PC-3 (cell line): Measurements from ENCODE around the gene VEGFC. TPM values are rescaled to one million over a fixed set of nuclear protein-coding genes. Genes with fewer than 3 reads are reported as not detected.

Source experiments
- ATAC-seq: fragments of 200-7000 bp; cut with Tn5 transposase; 2 replicates; pipeline ENCODE4 v1.9.1; 2020; ENCODE audit warnings: mild to moderate bottlenecking, moderate library complexity
- BruUV-seq: library from RNA; stranded (reverse); fragments of 400-500 nt; replicated peaks from 2 replicates; lab custom pipeline; 2021; lab: Mats Ljungman, UMichigan
- CTCF ChIA-PET: fragments of 300-600 bp; sonication (Branson Sonifier 250); formaldehyde crosslinking; loops from one replicate; lab custom pipeline; 2022; ENCODE audit warnings: antibody characterized with exemption; lab: Charles Lee
- POLR2A ChIA-PET: fragments of 300-600 bp; sonication (Branson Sonifier 250); formaldehyde crosslinking; loops from one replicate; lab custom pipeline; 2022; ENCODE audit warnings: antibody characterized with exemption; ENCODE audit not compliant: unreplicated experiment; lab: Charles Lee
- DNase-seq: peaks from one replicate; pipeline ENCODE4 v3.0.0-alpha.2; 2015
- H2AFZ ChIP-seq: fragments of 300-600 bp; sonication (generic); 2 replicates; pipeline ENCODE4 v1.6.0; 2016; ENCODE audit warnings: antibody characterized with exemption, low read length
- H3F3A ChIP-seq: fragments of 300-600 bp; sonication (generic); one replicate; pipeline ENCODE4 v1.6.0; 2017; ENCODE audit warnings: antibody characterized with exemption, low read length, control low read depth, mild to moderate bottlenecking; ENCODE audit not compliant: unreplicated experiment
- H3K27ac ChIP-seq: fragments of 300-600 bp; sonication (generic); 2 replicates; pipeline ENCODE4 v1.5.1; 2016; ENCODE audit warnings: mild to moderate bottlenecking, low read length
- H3K27me3 ChIP-seq: fragments of 300-600 bp; sonication (generic); 2 replicates; pipeline ENCODE4 v1.6.1; 2016; ENCODE audit warnings: low read length, mixed read lengths
- H3K36me3 ChIP-seq: fragments of 300-600 bp; sonication (generic); 2 replicates; pipeline ENCODE4 v1.6.1; 2016; ENCODE audit warnings: low read depth, mixed run types, low read length, mixed read lengths
- H3K4me1 ChIP-seq: fragments of 300-600 bp; sonication (generic); 2 replicates; pipeline ENCODE4 v1.5.1; 2016; ENCODE audit warnings: low read length; ENCODE audit not compliant: insufficient read depth
- H3K4me2 ChIP-seq: fragments of 300-600 bp; sonication (generic); 2 replicates; pipeline ENCODE4 v1.6.0; 2016; ENCODE audit warnings: low read length
- H3K4me3 ChIP-seq: fragments of 300-600 bp; sonication (generic); 2 replicates; pipeline ENCODE4 v1.5.1; 2016; ENCODE audit warnings: mild to moderate bottlenecking, low read length, mixed read lengths
- H3K79me2 ChIP-seq: fragments of 300-600 bp; sonication (generic); 2 replicates; pipeline ENCODE4 v1.6.1; 2017; ENCODE audit warnings: low read length, mixed read lengths
- H3K9ac ChIP-seq: fragments of 300-600 bp; sonication (generic); 2 replicates; pipeline ENCODE4 v1.6.0; 2016; ENCODE audit warnings: mild to moderate bottlenecking, low read length
- H3K9me2 ChIP-seq: fragments of 300-600 bp; sonication (generic); replicated peaks from 2 replicates; pipeline ENCODE4 v1.6.1; 2016; ENCODE audit warnings: mixed run types, low read length, mixed read lengths
- H3K9me3 ChIP-seq: fragments of 300-600 bp; sonication (generic); 2 replicates; pipeline ENCODE4 v1.6.1; 2016; ENCODE audit warnings: low read length, mixed read lengths
- H4K20me1 ChIP-seq: fragments of 300-600 bp; sonication (generic); 2 replicates; pipeline ENCODE4 v1.6.1; 2016; ENCODE audit warnings: low read length, mixed read lengths
- CTCF ChIP-seq: fragments of 300-600 bp; sonication (generic); conservative IDR thresholded peaks from 2 replicates; pipeline ENCODE4 v1.5.1; 2017; ENCODE audit warnings: antibody characterized with exemption, low read depth, mild to moderate bottlenecking, low read length
- EZH2 ChIP-seq: fragments of 300-600 bp; sonication (generic); IDR thresholded peaks from one replicate; pipeline ENCODE4 v1.6.1; 2017; ENCODE audit warnings: antibody characterized with exemption, mild to moderate bottlenecking, low read length; ENCODE audit not compliant: unreplicated experiment
- EZH2phosphoT487 ChIP-seq: fragments of 300-600 bp; sonication (generic); IDR thresholded peaks from 2 replicates; pipeline ENCODE4 v1.6.1; 2018; ENCODE audit warnings: mild to moderate bottlenecking, antibody characterized with exemption, low read length, borderline replicate concordance
- intact Hi-C: fragments of 100-400 bp; cut with micrococcal nuclease; formaldehyde crosslinking; loops from 2 replicates; pipeline ENCODE4 v1.9.0; 2023
- total RNA-seq: library from RNA; depleted of rRNA; stranded (reverse); fragments of >200 nt; gene quantifications from 2 replicates; pipeline ENCODE4 v1.2.3, GENCODE V29; 2014

VEGFC gene
- total RNA-seq, 1 experiment from 2014 or later = 36.6 TPM

GRCh38 chr4:176837169-176837895 lies 44.6 kb upstream of the VEGFC start:
- Histone ChIP-seq H3K4me1 (peaks cover 68% of the 10 kb centered on the region), H3K4me3 (no peak overlapping the region), H3K27me3 (no peaks in the 10 kb centered on the region), H3K36me3 (no peaks in the 10 kb centered on the region), H3K4me2 (peak overlapping the region; percentile 40), H2AFZ (no peak overlapping the region), H3F3A (peaks cover 10% of the 10 kb centered on the region), H3K9me2 (no peaks in the 10 kb centered on the region), H3K79me2 (no peaks in the 10 kb centered on the region), H3K9ac (no peak overlapping the region), H3K27ac (peak overlapping the region; percentile 45), H3K9me3 (no peaks in the 10 kb centered on the region), H4K20me1 (no peaks in the 10 kb centered on the region)
- intact Hi-C loops = no loop called here
- ATAC-seq (no peak), DNase-seq (no peak)
- TF ChIP-seq CTCF (no peak), EZH2phosphoT487 (no peak), EZH2 (no peak)
- no TSS peak for BruUV-seq
- POLR2A ChIA-PET = interaction anchor here (0.6 kb wide), 1 partner anchor 135 kb away, joined by 9 read pairs; no protein-coding TSS in a partner anchor
- CTCF ChIA-PET = interaction anchor here (0.6 kb wide), 1 partner anchor 19 kb away, joined by 7 read pairs; no protein-coding TSS in a partner anchor

GRCh38 chr4:176834531-176834930 lies 41.8 kb upstream of the VEGFC start:
- ATAC-seq (no peak), DNase-seq (no peak)
- H3K9me3 ChIP-seq = no peaks in the 10 kb centered on the region
- no peaks in the 10 kb centered on the region for H3K27me3 ChIP-seq
- POLR2A ChIA-PET = no interaction called here
- H3K4me1 ChIP-seq = peaks cover 41% of the 10 kb centered on the region
- H3F3A ChIP-seq = peaks cover 4% of the 10 kb centered on the region
- no peak overlapping the region for H3K4me3 ChIP-seq
- no peaks in the 10 kb centered on the region for H3K36me3 ChIP-seq
- no peak for TF ChIP-seq EZH2
- TF ChIP-seq CTCF = no peak
- TF ChIP-seq EZH2phosphoT487 = no peak
- no TSS peak for BruUV-seq
- H3K27ac ChIP-seq = no peak overlapping the region
- no peak overlapping the region for H2AFZ ChIP-seq
- H3K9me2 ChIP-seq = no peaks in the 10 kb centered on the region
- CTCF ChIA-PET = no interaction called here
- no peaks in the 10 kb centered on the region for H4K20me1 ChIP-seq
- no peak overlapping the region for H3K4me2 ChIP-seq
- H3K79me2 ChIP-seq = no peaks in the 10 kb centered on the region
- intact Hi-C loops = no loop called here
- no peak overlapping the region for H3K9ac ChIP-seq
